Measurements from ENCODE around the gene LIPC.

Gene LIPC

GRCh38 chr15:58498821-58499580, 67.2 kb downstream of the LIPC start:
- DNase-seq = no peak

- no peak for DNase-seq
Measured at GRCh38 chr15:58501006-58501405, 69.2 kb downstream of the LIPC start.

- DNase-seq = no peak
Measured at GRCh38 chr15:58501636-58502188, 69.9 kb downstream of the LIPC start.

- no peak for DNase-seq
Measured at GRCh38 chr15:58503139-58504027, 71.6 kb downstream of the LIPC start.

GRCh38 chr15:58504674-58505234, 73.0 kb downstream of the LIPC start:
- DNase-seq = no peak

- no peak for DNase-seq
Measured at GRCh38 chr15:58505581-58505980, 73.8 kb downstream of the LIPC start.

GRCh38 chr15:58506064-58506490, 74.3 kb downstream of the LIPC start:
- no peak for DNase-seq

GRCh38 chr15:58506783-58507668, 75.2 kb downstream of the LIPC start:
- DNase-seq = no peak

GRCh38 chr15:58509556-58509955, 77.8 kb downstream of the LIPC start:
- no peak for DNase-seq

- peak; percentile 91 for DNase-seq
Measured at GRCh38 chr15:58510715-58511598, 79.2 kb downstream of the LIPC start.

GRCh38 chr15:58511599-58511987, 79.8 kb downstream of the LIPC start:
- DNase-seq = peak; percentile 54

- no peak for DNase-seq
Measured at GRCh38 chr15:58512522-58512921, 80.7 kb downstream of the LIPC start.

- DNase-seq = no peak
Measured at GRCh38 chr15:58513008-58513407, 81.2 kb downstream of the LIPC start.

- DNase-seq = no peak
Measured at GRCh38 chr15:58513726-58514336, 82.0 kb downstream of the LIPC start.

- DNase-seq = peak; percentile 74
Measured at GRCh38 chr15:58515807-58516206, 84.0 kb downstream of the LIPC start.

- DNase-seq = peak; percentile 57
Measured at GRCh38 chr15:58517252-58517681, 85.5 kb downstream of the LIPC start.

- DNase-seq = peak; percentile 88
Measured at GRCh38 chr15:58517682-58518525, 86.1 kb downstream of the LIPC start.

- DNase-seq = no peak
Measured at GRCh38 chr15:58518626-58519025, 86.8 kb downstream of the LIPC start.

GRCh38 chr15:58519516-58519915, 87.7 kb downstream of the LIPC start:
- no peak for DNase-seq

GRCh38 chr15:58520464-58520863, 88.7 kb downstream of the LIPC start:
- peak; percentile 9 for DNase-seq

All from MV-4-11 (cell line).